Neuronal stem cell (in vitro differentiated cells): ENCODE data around the gene SLCO3A1.

Source experiments
- DNase-seq: peaks from one replicate; pipeline ENCODE4 v3.0.0-alpha.2; 2013; ENCODE audit warnings: low spot score
- H2AFZ ChIP-seq: one replicate; pipeline ENCODE4 v1.6.1; 2013; ENCODE audit warnings: mild to moderate bottlenecking, low read length, inconsistent platforms
- H2AK5ac ChIP-seq: 2 replicates; pipeline ENCODE4 v1.6.1; 2013; ENCODE audit warnings: low read depth, mild to moderate bottlenecking, inconsistent platforms, low read length, moderate library complexity, mixed read lengths
- H2BK120ac ChIP-seq: 2 replicates; pipeline ENCODE4 v1.6.1; 2013; ENCODE audit warnings: low read depth, mild to moderate bottlenecking, inconsistent platforms, low read length, moderate library complexity, mixed read lengths
- H2BK12ac ChIP-seq: one replicate; pipeline ENCODE4 v1.6.1; 2013; ENCODE audit warnings: low read length, inconsistent platforms
- H2BK15ac ChIP-seq: 2 replicates; pipeline ENCODE4 v1.6.1; 2013; ENCODE audit warnings: mild to moderate bottlenecking, low read length, inconsistent platforms, mixed read lengths
- H2BK5ac ChIP-seq: one replicate; pipeline ENCODE4 v1.6.1; 2013; ENCODE audit warnings: inconsistent platforms, mild to moderate bottlenecking, low read length, moderate library complexity
- H3K14ac ChIP-seq: one replicate; pipeline ENCODE4 v1.6.1; 2013; ENCODE audit warnings: low read length, inconsistent platforms
- H3K18ac ChIP-seq: 2 replicates; pipeline ENCODE4 v1.6.1; 2013; ENCODE audit warnings: low read length, inconsistent platforms
- H3K23ac ChIP-seq: 2 replicates; pipeline ENCODE4 v1.6.1; 2013; ENCODE audit warnings: low read depth, mild to moderate bottlenecking, mixed read lengths, low read length, inconsistent platforms; ENCODE audit not compliant: poor library complexity
- H3K27ac ChIP-seq: replicated peaks from 3 replicates; pipeline ENCODE4 v1.5.1; 2013; ENCODE audit warnings: low read length, inconsistent platforms
- H3K27me3 ChIP-seq, 3 experiments: 2 replicates each; pipeline ENCODE4 v1.6.1; 2013; ENCODE audit warnings: low read length in 3 of 3, mild to moderate bottlenecking in 2 of 3, inconsistent platforms in 1 of 3, low read depth in 1 of 3, mixed read lengths in 1 of 3, moderate library complexity in 1 of 3; ENCODE audit not compliant: control insufficient read depth in 3 of 3, insufficient read depth in 3 of 3
- H3K36me3 ChIP-seq, 2 donors: replicated peaks in 1 of 2; 2 replicates each; pipeline ENCODE4 v1.6.1; 2013; ENCODE audit warnings: low read length in 2 of 2; ENCODE audit not compliant: control insufficient read depth in 2 of 2, insufficient read depth in 2 of 2
- H3K4ac ChIP-seq: 2 replicates; pipeline ENCODE4 v1.6.1; 2013; ENCODE audit warnings: inconsistent platforms, mild to moderate bottlenecking, low read length, moderate library complexity
- H3K4me1 ChIP-seq, 2 donors: 1 replicate in 1 of 2; 2 replicates in 1 of 2; pipeline ENCODE4 v1.6.1; 2013; ENCODE audit warnings: low read length in 2 of 2, low read depth in 1 of 2; ENCODE audit not compliant: control insufficient read depth in 2 of 2, insufficient read depth in 1 of 2
- H3K4me2 ChIP-seq: one replicate; pipeline ENCODE4 v1.6.1; 2013; ENCODE audit warnings: mild to moderate bottlenecking, low read length, inconsistent platforms; ENCODE audit not compliant: insufficient read depth, poor library complexity, severe bottlenecking
- H3K4me3 ChIP-seq, 2 donors: 2 replicates each; pipeline ENCODE4 v1.5.1; 2013; ENCODE audit warnings: low read length in 2 of 2, mild to moderate bottlenecking in 2 of 2, inconsistent platforms in 1 of 2, moderate library complexity in 1 of 2
- H3K79me1 ChIP-seq: one replicate; pipeline ENCODE4 v1.6.1; 2013; ENCODE audit warnings: low read depth, mild to moderate bottlenecking, inconsistent platforms, low read length, moderate library complexity
- H3K9ac ChIP-seq: one replicate; pipeline ENCODE4 v1.6.1; 2013; ENCODE audit warnings: mild to moderate bottlenecking, low read depth, low read length, inconsistent platforms; ENCODE audit not compliant: poor library complexity
- H3K9me3 ChIP-seq, 2 donors: replicated peaks in 1 of 2; 2 replicates each; pipeline versions ENCODE3 to v1.6.1; 2013; ENCODE audit warnings: low read length in 2 of 2, mild to moderate bottlenecking in 2 of 2, inconsistent platforms in 1 of 2, low read depth in 1 of 2, mixed read lengths in 1 of 2, moderate library complexity in 1 of 2; ENCODE audit not compliant: control insufficient read depth in 2 of 2, insufficient read depth in 1 of 2
- H4K8ac ChIP-seq: one replicate; pipeline ENCODE4 v1.6.1; 2013; ENCODE audit warnings: low read depth, mild to moderate bottlenecking, inconsistent platforms, low read length, moderate library complexity
- H4K91ac ChIP-seq: one replicate; pipeline ENCODE4 v1.6.1; 2013; ENCODE audit warnings: low read length, low read depth, mild to moderate bottlenecking, inconsistent platforms; ENCODE audit not compliant: poor library complexity
- WGBS, 2 donors: extraction: QIAGEN DNeasy Blood & Tissue Kit; methylation state at CpG; one replicate each; pipeline ENCODE4 v1.1.7; 2013; ENCODE audit warnings: missing lambda C conversion rate in 2 of 2, mixed read lengths in 1 of 2; ENCODE audit not compliant: insufficient read length in 2 of 2, insufficient replicate concordance in 1 of 2; ENCODE audit errors: extremely low coverage in 2 of 2; 5-methylcytosine and 5-hydroxymethylcytosine counted together

Gene SLCO3A1

DNA sequence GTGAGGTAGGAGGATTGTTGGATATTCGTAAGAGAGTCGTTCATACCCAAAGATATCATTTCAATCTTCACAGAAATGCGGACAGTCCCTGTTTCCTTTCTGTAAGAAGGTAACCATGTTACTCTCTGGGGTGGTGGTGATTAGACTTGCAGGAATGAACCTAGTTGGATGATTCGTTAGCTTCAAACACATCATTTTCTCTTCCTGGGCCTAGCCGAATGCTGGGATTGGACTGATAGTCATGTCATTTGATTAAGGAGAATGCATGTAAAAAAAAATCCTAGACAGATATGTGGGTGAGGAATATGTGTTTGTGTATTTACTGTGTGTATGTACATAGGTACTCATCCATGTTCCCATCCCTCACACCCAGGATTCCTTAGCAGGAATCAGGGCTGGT is 12.4 kb downstream of the SLCO3A1 start:
- Histone ChIP-seq H3K9me3 (no peaks in the 10 kb centered on the region), H2AFZ (no peak overlapping the region), H2BK5ac (no peak overlapping the region), H3K27ac (no peak overlapping the region), H3K18ac (no peak overlapping the region), H2BK120ac (no peak overlapping the region), H3K4me2 (no peak overlapping the region), H3K36me3 (no peaks in the 10 kb centered on the region), H2AK5ac (no peak overlapping the region), H2BK12ac (no peak overlapping the region), H4K91ac (no peak overlapping the region), H3K27me3 (no peaks in the 10 kb centered on the region), H2BK15ac (no peak overlapping the region), H3K79me1 (no peaks in the 10 kb centered on the region), H3K9ac (no peak overlapping the region), H3K14ac (no peak overlapping the region), H3K23ac (no peak overlapping the region), H3K4me3 (no peak overlapping the region), H3K4me1 (peaks cover 0 to 20% of the 10 kb centered on the region in 2 donors), H3K4ac (no peak overlapping the region), H4K8ac (no peak overlapping the region)
- WGBS, 2 donors = no CpG with 5 or more reads among the region's 5 CpGs
- no peak for DNase-seq

DNA sequence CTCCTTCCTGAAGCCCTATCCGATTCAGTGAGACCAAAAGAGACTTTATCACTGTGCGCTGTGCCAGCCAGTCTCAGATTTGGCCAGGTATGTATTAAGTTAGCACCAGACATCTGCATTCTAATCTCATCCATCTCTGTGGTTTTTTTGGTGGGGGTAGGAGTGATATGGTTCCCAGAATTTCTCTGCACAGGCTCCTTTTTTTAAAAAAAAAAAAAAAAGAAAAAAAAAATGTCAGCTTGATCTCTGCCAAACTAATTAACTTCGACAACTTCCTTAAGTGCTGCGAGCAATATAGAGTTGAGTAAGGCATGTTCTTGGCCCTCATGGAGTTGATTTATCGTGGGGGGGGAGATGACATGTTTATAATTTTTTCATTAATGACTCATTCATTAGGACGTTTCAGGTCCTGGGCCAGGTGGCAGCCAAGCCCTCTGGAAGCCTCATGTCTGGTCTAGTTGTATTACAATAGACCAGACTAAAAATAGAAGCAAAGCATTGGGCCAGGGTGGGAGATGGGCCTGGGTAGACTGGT is 12.9 kb downstream of the SLCO3A1 start:
- Histone ChIP-seq H3K79me1 (no peaks in the 10 kb centered on the region), H2AFZ (no peak overlapping the region), H4K8ac (no peak overlapping the region), H3K27ac (no peak overlapping the region), H3K23ac (no peak overlapping the region), H2BK15ac (no peak overlapping the region), H3K4ac (no peak overlapping the region), H3K4me2 (no peak overlapping the region), H3K4me3 (no peak overlapping the region), H3K27me3 (no peaks in the 10 kb centered on the region), H3K4me1 (peaks cover 0 to 16% of the 10 kb centered on the region in 2 donors), H2BK5ac (no peak overlapping the region), H3K14ac (no peak overlapping the region), H2AK5ac (no peak overlapping the region), H2BK120ac (no peak overlapping the region), H3K9ac (no peak overlapping the region), H3K36me3 (no peaks in the 10 kb centered on the region), H2BK12ac (no peak overlapping the region), H3K9me3 (no peaks in the 10 kb centered on the region), H3K18ac (no peak overlapping the region), H4K91ac (no peak overlapping the region)
- WGBS, 2 donors = no CpG with 5 or more reads among the region's 6 CpGs
- no peak for DNase-seq

DNA sequence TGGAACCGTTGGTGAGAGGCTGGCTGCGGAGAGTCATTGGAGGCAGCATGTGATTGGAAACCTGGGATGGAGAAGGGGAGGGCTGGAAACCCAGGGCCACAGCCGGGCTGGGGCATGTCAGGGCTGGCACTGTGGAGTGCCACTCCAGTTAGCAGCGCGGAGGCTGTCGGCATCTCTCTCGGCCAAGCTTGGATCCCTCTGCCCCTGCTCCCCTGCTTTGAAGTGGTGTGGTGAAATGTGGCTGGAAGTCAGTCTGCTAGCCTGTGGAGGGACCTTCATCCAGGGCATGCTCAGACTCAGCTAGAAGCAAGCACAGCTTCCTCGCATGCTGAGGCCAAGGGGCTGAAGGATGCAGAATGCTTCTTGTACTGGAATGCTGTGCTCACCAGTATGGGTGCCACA is 13.5 kb downstream of the SLCO3A1 start:
- no peak overlapping the region for H3K4me3 ChIP-seq
- no peaks in the 10 kb centered on the region for H3K9me3 ChIP-seq
- H3K79me1 ChIP-seq = no peaks in the 10 kb centered on the region
- H3K4me2 ChIP-seq = no peak overlapping the region
- no peak overlapping the region for H3K4ac ChIP-seq
- H3K27me3 ChIP-seq = no peaks in the 10 kb centered on the region
- H2AK5ac ChIP-seq = peak overlapping the region; percentile 30
- no peak overlapping the region for H2AFZ ChIP-seq
- no peak overlapping the region for H2BK15ac ChIP-seq
- H3K18ac ChIP-seq = peak overlapping the region; percentile 84
- H3K36me3 ChIP-seq = no peaks in the 10 kb centered on the region
- peak overlapping the region; percentile 26 for H3K9ac ChIP-seq
- peaks cover 0 to 16% of the 10 kb centered on the region in 2 donors for H3K4me1 ChIP-seq
- no peak overlapping the region for H2BK5ac ChIP-seq
- no peak overlapping the region for H4K8ac ChIP-seq
- no peak overlapping the region for H2BK120ac ChIP-seq
- no peak for DNase-seq
- H3K14ac ChIP-seq = no peak overlapping the region
- H3K27ac ChIP-seq = no peak overlapping the region
- no peak overlapping the region for H4K91ac ChIP-seq
- peak overlapping the region; percentile 34 for H3K23ac ChIP-seq
- no peak overlapping the region for H2BK12ac ChIP-seq
- WGBS, 2 donors = no CpG with 5 or more reads among the region's 8 CpGs

DNA sequence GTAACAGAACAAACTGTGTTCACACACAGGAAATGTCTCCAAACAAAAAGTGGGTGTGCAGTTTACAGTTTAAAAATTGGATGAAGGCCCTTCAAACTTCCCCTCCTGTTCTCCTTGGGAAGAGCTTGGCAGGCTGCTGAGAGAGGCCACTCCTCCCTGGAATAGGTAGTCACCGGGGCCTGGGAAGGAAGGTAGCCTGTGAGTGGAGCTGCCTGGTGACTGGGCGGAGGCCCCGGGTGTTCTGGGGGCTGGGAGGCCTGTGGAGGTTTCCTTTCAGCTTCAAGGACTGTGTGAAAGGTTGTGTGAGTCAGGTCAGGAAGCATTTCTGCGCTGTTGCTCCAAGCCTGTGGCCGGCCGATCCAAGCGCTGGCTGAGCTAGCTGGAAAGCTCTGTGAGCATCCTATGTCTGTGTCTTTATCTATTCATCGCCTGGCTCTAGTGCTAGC is 14.1 kb downstream of the SLCO3A1 start:
- H3K4me2 ChIP-seq = no peak overlapping the region
- H3K18ac ChIP-seq = no peak overlapping the region
- H3K4ac ChIP-seq = no peak overlapping the region
- no peaks in the 10 kb centered on the region for H3K9me3 ChIP-seq
- no peaks in the 10 kb centered on the region for H3K79me1 ChIP-seq
- no peak overlapping the region for H3K23ac ChIP-seq
- DNase-seq = no peak
- H2AK5ac ChIP-seq = no peak overlapping the region
- no peak overlapping the region for H4K8ac ChIP-seq
- H3K27me3 ChIP-seq = no peaks in the 10 kb centered on the region
- H3K9ac ChIP-seq = no peak overlapping the region
- no peak overlapping the region for H2BK120ac ChIP-seq
- no peak overlapping the region for H2BK15ac ChIP-seq
- no peak overlapping the region for H3K27ac ChIP-seq
- no peak overlapping the region for H2AFZ ChIP-seq
- H4K91ac ChIP-seq = no peak overlapping the region
- H3K4me1 ChIP-seq = peaks cover 0 to 16% of the 10 kb centered on the region in 2 donors
- H2BK12ac ChIP-seq = no peak overlapping the region
- no peaks in the 10 kb centered on the region for H3K36me3 ChIP-seq
- H3K14ac ChIP-seq = no peak overlapping the region
- no peak overlapping the region for H3K4me3 ChIP-seq
- no CpG with 5 or more reads among the region's 8 CpGs for WGBS, 2 donors
- no peak overlapping the region for H2BK5ac ChIP-seq
